Measurements from ENCODE around the gene RPL27A.

RPL27A gene

GRCh38 chr11:8720868-8721608 is 38.4 kb downstream of the RPL27A start:
- DNase-seq (ENCODE audit: low read depth in 3 of 3): no peak

GRCh38 chr11:8721609-8722500 is 39.3 kb downstream of the RPL27A start:
- DNase-seq (ENCODE audit: low read depth in 3 of 3): no peak

- no peak for DNase-seq (ENCODE audit: low read depth in 3 of 3)
These were observed 40.2 kb downstream of the RPL27A start for GRCh38 chr11:8722809-8723208.

- DNase-seq (ENCODE audit: low read depth in 3 of 3): no peak
These were observed 41.1 kb downstream of the RPL27A start for GRCh38 chr11:8723711-8724110.

- no peak for DNase-seq (ENCODE audit: low read depth in 3 of 3)
These were observed 42.1 kb downstream of the RPL27A start for GRCh38 chr11:8724682-8725081.

GRCh38 chr11:8726395-8726794 is 43.8 kb downstream of the RPL27A start:
- no peak for DNase-seq (ENCODE audit: low read depth in 3 of 3)

- DNase-seq (ENCODE audit: low read depth in 3 of 3): no peak
These were observed 46.0 kb downstream of the RPL27A start for GRCh38 chr11:8728563-8728962.

- no peak for DNase-seq (ENCODE audit: low read depth in 3 of 3)
These were observed 46.5 kb downstream of the RPL27A start for GRCh38 chr11:8729067-8729466.

- no peak for DNase-seq (ENCODE audit: low read depth in 3 of 3)
These were observed 47.5 kb downstream of the RPL27A start for GRCh38 chr11:8729837-8730696.

- DNase-seq (ENCODE audit: low read depth in 3 of 3): no peak
These were observed 48.1 kb downstream of the RPL27A start for GRCh38 chr11:8730697-8731020.

GRCh38 chr11:8731647-8732323 is 49.2 kb downstream of the RPL27A start:
- no peak for DNase-seq (ENCODE audit: low read depth in 3 of 3)

- DNase-seq (ENCODE audit: low read depth in 3 of 3): no peak
These were observed 49.7 kb downstream of the RPL27A start for GRCh38 chr11:8732324-8732670.

- DNase-seq (ENCODE audit: low read depth in 3 of 3): no peak
These were observed 50.2 kb downstream of the RPL27A start for GRCh38 chr11:8732748-8733241.

GRCh38 chr11:8733852-8734251 is 51.3 kb downstream of the RPL27A start:
- DNase-seq (ENCODE audit: low read depth in 3 of 3): no peak

GRCh38 chr11:8735094-8735493 is 52.5 kb downstream of the RPL27A start:
- DNase-seq (ENCODE audit: low read depth in 3 of 3): no peak

GRCh38 chr11:8739309-8739793 is 56.8 kb downstream of the RPL27A start:
- no peak for DNase-seq (ENCODE audit: low read depth in 3 of 3)
